ENCODE results near the gene WDR62.
"Not testable (repeated sequence)": the region's sequence is repeated elsewhere in the genome, so short reads cannot be mapped to it uniquely, and the experiment has no call there.

WDR62 gene

GRCh38 chr19:36113425-36113824 lies 58.7 kb downstream of the WDR62 start:
- DNase-seq = no peak

- DNase-seq = no peak
Observed at GRCh38 chr19:36113894-36114720, 59.4 kb downstream of the WDR62 start.

DNA sequence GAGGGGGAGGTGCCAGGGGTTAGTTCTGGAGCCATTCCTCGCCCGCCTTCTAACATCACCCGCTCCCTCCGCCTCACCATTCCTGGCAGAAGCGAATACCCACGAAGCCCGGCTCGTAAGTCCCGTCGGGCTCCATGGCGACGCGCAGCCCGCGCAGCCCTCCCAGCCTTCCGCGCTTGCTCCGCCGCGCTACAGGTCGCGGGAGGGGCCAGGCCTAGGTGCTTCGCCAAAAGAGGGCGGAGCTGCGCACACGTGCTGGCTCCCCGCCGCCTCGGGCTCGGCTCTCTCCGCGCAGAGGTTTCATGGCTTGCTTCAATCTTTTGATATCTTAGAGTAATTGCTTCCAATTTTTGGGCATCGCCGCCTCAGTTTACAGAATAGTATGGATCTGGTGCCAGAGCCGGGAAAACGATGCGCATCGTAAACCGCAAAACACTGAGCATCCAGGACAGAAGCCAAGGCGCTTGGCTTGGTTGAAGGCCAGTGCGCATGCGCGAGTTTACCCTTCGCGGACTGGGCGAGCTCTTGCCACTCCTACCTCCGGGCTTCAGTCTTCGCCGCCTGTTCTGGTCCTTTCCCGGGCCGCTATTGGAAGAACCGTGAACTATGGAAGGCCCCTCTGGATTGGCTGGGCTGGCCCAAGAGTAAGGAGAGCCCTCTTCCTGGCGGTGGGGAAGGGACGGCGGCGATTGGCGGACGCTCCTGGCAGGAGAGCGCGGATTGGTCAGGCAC lies 60.2 kb downstream of the WDR62 start, which contains the start of gene POLR2I:
POLR2I (minus strand) TSS at position 155 of the 732 bp plus-strand sequence; CDS start at position 136, 19 bp downstream.
- DNase-seq = peak; percentile 97

DNA sequence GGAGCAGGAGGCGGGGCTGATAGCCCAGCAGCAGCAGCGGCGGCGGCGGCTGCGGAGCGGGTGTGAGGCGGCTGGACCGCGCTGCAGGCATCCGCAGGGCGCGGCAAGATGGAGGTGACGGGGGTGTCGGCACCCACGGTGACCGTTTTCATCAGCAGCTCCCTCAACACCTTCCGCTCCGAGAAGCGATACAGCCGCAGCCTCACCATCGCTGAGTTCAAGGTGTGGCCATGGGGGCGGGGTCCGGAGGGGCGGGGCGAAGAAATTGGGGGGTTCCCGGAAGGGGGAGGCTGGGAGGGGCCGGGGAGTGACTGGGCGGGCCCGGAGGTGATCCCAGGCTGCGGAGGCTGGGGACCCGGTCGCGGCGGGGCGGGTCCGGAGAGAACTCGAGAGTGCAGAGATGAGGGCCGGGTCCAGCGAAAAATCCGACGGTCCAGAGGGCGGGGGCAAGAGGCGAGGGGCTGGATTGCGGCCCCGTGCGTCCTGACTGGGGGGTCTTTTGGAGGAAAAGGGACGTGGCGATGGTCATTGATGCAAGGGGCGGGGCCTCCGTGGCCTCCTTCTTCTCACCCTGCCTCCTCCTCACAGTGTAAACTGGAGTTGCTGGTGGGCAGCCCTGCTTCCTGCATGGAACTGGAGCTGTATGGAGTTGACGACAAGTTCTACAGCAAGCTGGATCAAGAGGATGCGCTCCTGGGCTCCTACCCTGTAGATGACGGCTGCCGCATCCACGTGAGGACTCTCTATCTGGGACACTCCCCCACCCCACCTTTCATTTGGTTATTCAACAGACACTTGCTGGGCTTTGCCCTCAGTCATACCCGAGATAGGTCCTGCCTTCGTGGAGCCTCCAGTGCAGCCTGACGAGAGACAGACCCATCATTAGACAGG lies 61.0 kb downstream of the WDR62 start, which contains the start of gene TBCB:
TBCB (plus strand) TSS at position 16 of the 891 bp plus-strand sequence; CDS start at position 109, 93 bp downstream.
- peak; percentile 92 for DNase-seq

GRCh38 chr19:36116344-36116637 lies 61.6 kb downstream of the WDR62 start:
- no peak for DNase-seq

GRCh38 chr19:36120092-36120983 lies 65.6 kb downstream of the WDR62 start:
- no peak for DNase-seq

- DNase-seq = no peak
Observed at GRCh38 chr19:36120984-36121358, 66.3 kb downstream of the WDR62 start.

- no peak for DNase-seq
Observed at GRCh38 chr19:36121486-36122124, 66.9 kb downstream of the WDR62 start.

- DNase-seq = no peak
Observed at GRCh38 chr19:36125557-36125956, 70.9 kb downstream of the WDR62 start.

- no peak for DNase-seq
Observed at GRCh38 chr19:36128392-36128736, 73.7 kb downstream of the WDR62 start.

DNA sequence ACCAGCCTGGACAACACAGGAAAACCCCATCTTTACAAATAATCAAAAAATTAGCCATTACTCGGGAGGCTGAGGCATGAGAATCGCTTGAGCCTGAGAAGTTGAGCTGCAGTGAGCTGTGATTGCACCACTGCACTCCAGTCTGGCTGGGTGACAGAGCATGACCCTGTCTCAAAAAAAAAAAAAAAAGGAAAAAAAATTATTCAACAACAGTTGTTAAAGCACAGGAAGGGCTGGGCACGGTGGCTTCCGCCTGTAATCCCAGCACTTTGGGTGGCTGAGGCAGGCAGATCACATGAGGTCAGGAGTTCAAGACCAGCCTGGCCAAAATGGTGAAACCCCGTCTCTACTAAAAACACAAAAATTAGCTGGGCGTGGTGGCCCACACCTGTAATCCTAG lies 76.5 kb downstream of the WDR62 start:
- not testable (repeated sequence) for DNase-seq

DNA sequence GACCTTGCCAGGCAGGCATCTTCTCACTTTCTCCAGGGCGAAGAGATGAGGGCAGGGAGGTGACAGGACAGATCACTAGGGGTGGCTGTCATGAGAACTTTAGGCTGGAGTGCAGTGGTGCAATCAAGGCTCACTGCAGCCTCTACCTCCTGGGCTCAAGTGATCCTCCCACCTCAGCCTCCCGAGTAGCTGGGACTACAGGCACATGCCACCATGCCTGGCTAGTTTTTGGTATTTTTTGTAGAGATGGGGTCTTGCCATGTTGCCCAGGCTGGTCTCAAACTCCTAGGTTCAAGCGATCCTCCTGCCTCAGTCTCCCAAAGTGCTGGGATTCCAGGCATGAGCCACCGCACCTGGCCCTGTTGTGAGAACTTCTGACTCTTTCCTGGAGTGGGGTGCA lies 80.2 kb downstream of the WDR62 start:
- not testable (repeated sequence) for DNase-seq

- no peak for DNase-seq
Observed at GRCh38 chr19:36136964-36137686, 82.4 kb downstream of the WDR62 start.

DNA sequence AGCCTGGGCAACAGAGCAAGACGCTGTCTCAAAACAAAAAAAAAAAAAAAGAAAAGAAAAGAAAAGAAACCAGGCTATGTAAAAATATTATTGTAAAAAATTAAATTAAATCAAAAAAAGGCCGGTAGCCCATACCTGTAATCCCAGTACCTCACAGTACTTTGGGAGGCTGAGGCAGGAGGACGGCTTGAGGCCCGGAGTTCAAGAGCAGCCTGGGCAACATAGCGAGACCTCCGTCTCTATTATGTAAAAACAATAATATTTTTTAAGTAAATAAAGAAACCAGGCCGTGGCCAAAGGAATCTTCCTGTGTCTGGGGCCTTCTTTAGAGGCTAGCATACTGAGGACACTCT lies 84.4 kb downstream of the WDR62 start:
- DNase-seq = no peak

DNA sequence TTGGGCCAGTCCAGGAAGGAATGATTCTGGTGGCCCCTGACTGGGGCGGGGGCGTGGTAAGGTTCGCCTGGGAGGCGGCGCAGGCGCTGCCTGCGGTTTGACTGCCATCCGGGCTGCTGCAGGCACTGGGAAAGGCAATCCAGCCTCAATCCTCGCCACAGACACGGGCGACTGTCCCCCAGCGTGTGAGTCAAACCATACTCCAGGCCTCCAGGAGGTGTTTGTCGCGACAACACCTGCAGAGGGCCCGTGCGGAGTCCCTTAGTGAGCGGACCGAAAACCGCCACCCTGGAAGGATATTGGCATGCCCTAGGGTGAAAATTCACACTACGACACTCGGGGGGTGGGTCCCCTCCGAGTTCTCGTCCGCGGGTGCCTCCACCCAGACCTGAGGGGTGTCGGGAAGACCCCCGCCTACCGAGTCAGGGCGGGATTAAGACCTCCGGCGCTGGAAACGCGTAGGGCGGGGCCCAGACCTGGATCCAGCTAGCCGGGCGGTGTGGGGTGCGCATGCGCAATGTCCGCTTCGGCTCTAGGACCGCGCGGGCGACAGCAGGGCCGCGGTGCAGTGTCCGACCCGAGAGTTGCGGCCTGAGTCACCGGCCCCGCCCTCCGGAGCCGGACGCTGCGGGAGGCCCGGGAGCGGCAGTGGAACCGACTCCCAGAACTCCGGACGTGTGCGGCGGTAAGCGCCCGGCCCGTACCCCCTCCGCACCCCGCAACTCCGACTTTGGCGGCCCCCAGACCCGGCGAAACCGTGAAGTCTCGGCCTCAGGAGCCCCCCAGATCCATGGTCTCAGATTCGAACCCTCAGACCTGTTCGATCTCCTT lies 85.0 kb downstream of the WDR62 start, which contains the start of gene CAPNS1:
CAPNS1 (plus strand) TSS at position 594 of the 831 bp plus-strand sequence. CDS start 946 bp downstream, outside the sequence.
- DNase-seq = peak; percentile 93

DNA sequence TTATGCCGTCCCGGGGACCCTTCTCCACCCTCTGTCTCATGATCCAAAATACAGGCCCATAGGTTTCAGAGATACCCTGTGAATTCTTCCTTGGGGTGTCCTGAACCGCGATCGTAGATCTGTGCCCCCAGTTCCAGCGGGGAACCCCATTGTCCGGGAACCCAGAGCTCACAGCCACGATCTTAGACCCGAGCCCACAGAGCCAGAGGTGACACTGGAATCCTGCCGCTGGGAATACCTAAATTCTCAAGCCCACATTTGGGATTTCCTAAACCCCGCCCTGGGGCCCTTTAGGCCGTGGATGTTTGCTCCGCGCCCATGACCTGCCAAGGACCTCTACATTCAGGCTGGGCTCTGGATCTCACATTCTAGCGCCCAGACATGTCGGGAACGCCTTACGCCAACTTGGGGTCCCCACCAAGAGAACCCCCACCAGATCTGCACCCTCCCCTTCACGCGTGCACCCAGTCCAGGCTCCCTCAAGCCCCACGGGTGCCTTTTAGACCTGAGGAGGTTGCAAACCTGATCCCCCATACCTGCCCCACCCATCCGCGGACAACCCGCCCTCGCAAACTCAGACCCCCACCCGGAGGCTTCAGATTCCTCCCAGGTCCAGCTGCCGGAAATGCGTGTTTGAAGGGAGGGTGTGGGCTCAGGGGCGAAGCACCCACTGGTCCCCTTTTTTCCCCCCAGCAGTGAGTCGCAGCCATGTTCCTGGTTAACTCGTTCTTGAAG lies 85.8 kb downstream of the WDR62 start:
- DNase-seq = peak; percentile 60

DNA sequence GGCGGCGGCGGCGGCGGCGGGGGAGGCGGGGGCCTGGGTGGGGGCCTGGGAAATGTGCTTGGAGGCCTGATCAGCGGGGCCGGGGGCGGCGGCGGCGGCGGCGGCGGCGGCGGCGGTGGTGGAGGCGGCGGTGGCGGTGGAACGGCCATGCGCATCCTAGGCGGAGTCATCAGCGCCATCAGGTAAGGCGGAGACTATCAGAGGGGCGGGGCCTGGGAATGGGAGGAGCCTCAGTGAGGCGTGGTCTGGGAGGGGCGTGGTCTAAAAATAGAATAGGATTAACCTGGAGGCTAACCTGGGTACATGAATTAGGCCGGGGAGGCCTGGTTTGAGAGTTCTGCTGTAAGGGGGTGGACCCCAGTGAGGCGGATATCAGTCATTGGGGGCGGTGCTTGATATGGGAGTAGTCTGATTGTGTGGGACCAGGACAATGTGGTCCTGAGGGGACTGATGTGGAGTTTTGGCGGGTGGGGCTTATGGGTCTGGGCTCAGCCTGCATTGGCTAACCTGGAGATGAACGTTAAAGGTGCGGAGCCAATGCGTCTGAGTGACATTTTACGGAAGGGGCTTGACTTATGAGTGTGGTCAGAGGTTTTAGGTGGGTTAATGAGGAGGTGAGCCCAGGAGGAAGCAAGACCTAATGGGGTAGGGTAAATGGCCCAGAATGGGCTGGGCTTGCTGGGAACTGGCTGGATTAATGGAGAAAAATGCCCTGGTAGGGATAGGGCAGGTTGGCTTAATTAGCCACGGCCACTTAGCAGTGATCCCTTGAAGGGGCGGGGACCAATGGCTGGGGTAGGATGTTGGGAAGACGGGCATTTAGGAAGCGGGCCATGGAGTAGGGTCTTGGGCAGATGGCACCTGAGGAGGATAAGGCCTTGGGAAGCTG lies 86.6 kb downstream of the WDR62 start:
- peak; percentile 96 for DNase-seq

- no peak for DNase-seq
Observed at GRCh38 chr19:36142046-36142445, 87.3 kb downstream of the WDR62 start.

Measured in activated T-cell treated with anti-CD3 and anti-CD28 coated beads, Interleukin-2, amount 50 U/mL, for 1 hour (primary cell).